ENCODE results near the gene DISC1. TPM values are rescaled to one million over a fixed set of nuclear protein-coding genes. Genes with fewer than 3 reads are reported as not detected.

The DISC1 gene
- polyA plus RNA-seq, 1 experiment, result 2.3 TPM

- ChIA-PET CTCF (interaction anchor here (0.6 kb wide), 1 partner anchor 1209 kb away, joined by 3 read pairs; no protein-coding TSS in a partner anchor), POLR2A (no interaction called here)
- TF ChIP-seq CTCF (IDR thresholded peaks at IDR 0.05; ENCODE audit: insufficient read depth, low read depth, low read length), result no peak
- no peak for DNase-seq (ENCODE audit: low read depth)
- Histone ChIP-seq H3K36me3 (ENCODE audit: control insufficient read depth, insufficient read depth, low read length) (no peaks in the 10 kb centered on the region), H3K27me3 (ENCODE audit: control insufficient read depth, insufficient read depth, low read length) (no peaks in the 10 kb centered on the region), H3K4me3 (ENCODE audit: low read depth, low read length) (no peak overlapping the region)
Observed at GRCh38 chr1:232033285-232033684, 406.7 kb downstream of the DISC1 start.

DNA sequence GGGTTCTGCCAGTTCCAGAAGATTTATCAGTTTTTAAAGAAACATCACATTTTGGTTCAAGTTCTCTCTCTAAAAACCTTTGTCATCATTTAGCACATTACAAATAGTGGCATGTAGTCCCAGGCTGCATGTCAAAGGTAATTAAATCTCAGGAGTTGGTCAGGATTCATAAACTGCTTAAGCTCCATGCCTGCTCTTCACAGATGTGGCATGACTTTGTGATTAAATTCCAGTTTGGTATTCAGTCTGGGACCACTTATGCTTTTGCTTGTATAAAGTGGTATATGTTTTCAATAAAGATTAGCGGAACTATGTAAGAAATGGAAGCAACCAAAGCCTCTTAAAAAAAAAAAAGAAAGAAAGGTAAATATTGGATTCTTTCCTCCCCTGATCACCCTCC, 408.0 kb downstream of the DISC1 start:
- no peak for TF ChIP-seq CTCF (IDR thresholded peaks at IDR 0.05; ENCODE audit: insufficient read depth, low read depth, low read length)
- ChIA-PET CTCF (no interaction called here), POLR2A (no interaction called here)
- Histone ChIP-seq H3K36me3 (ENCODE audit: control insufficient read depth, insufficient read depth, low read length) (no peaks in the 10 kb centered on the region), H3K4me3 (ENCODE audit: low read depth, low read length) (no peak overlapping the region), H3K27me3 (ENCODE audit: control insufficient read depth, insufficient read depth, low read length) (no peaks in the 10 kb centered on the region)
- no peak for DNase-seq (ENCODE audit: low read depth)

GRCh38 chr1:232036181-232036933, 409.8 kb downstream of the DISC1 start:
- Histone ChIP-seq H3K27me3 (ENCODE audit: control insufficient read depth, insufficient read depth, low read length) (no peaks in the 10 kb centered on the region), H3K36me3 (ENCODE audit: control insufficient read depth, insufficient read depth, low read length) (no peaks in the 10 kb centered on the region), H3K4me3 (ENCODE audit: low read depth, low read length) (no peak overlapping the region)
- CTCF ChIA-PET, result no interaction called here
- TF ChIP-seq CTCF (IDR thresholded peaks at IDR 0.05; ENCODE audit: insufficient read depth, low read depth, low read length), result no peak
- POLR2A ChIA-PET, result no interaction called here
- no peak for DNase-seq (ENCODE audit: low read depth)

DNA sequence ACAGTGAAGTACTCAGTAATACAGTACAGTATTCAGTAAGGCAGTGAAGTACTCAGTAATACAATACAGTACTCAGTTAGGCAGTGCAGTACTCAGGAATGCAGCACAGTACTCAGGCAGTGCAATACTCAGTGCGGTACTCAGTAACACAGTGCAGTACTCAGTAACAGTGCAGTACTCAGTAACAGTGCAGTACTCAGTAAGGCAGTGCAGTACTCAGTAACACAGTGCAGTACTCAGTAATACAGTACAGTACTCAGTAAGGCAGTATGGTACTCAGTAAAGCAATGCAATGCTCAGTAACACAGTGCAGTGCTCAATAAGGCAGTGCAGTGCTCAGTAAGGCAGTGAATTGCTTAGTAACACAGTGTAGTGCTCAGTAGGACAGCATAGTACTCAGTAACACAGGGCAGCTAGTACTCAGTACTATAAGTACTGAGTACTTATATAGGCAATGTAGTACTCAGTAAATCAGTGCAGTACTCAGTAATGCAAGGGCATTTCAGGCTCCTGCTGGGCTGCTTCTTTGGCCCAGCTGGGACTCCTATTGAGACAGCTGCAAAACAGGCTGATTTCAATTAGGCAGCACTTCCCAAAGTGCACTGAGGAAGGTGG, 411.3 kb downstream of the DISC1 start:
- Histone ChIP-seq H3K36me3 (ENCODE audit: control insufficient read depth, insufficient read depth, low read length) (no peaks in the 10 kb centered on the region), H3K27me3 (ENCODE audit: control insufficient read depth, insufficient read depth, low read length) (no peaks in the 10 kb centered on the region), H3K4me3 (ENCODE audit: low read depth, low read length) (no peak overlapping the region)
- ChIA-PET POLR2A (no interaction called here), CTCF (no interaction called here)
- DNase-seq (ENCODE audit: low read depth), result no peak
- no peak for TF ChIP-seq CTCF (IDR thresholded peaks at IDR 0.05; ENCODE audit: insufficient read depth, low read depth, low read length)

GRCh38 chr1:232038706-232039677, 412.4 kb downstream of the DISC1 start:
- no peaks in the 10 kb centered on the region for H3K36me3 ChIP-seq (ENCODE audit: control insufficient read depth, insufficient read depth, low read length)
- no peak for TF ChIP-seq CTCF (IDR thresholded peaks at IDR 0.05; ENCODE audit: insufficient read depth, low read depth, low read length)
- ChIA-PET POLR2A (no interaction called here), CTCF (no interaction called here)
- H3K4me3 ChIP-seq (ENCODE audit: low read depth, low read length), result no peak overlapping the region
- no peaks in the 10 kb centered on the region for H3K27me3 ChIP-seq (ENCODE audit: control insufficient read depth, insufficient read depth, low read length)
- no peak for DNase-seq (ENCODE audit: low read depth)

All from BJ (cell line).